Neural cell (in vitro differentiated cells): Measurements from ENCODE around the gene DENND4A. TPM values are rescaled to one million over a fixed set of nuclear protein-coding genes. Genes with fewer than 3 reads are reported as not detected.

Experiments
- H2AFZ ChIP-seq: fragments of 200-600, 300-800 bp; sonication (generic), shearing (Covaris generic); 2 replicates; pipeline ENCODE4 v1.6.0; 2014; ENCODE audit warnings: low read depth, mild to moderate bottlenecking, antibody characterized with exemption, low read length, moderate library complexity
- H3F3A ChIP-seq: fragments of 200-600 bp; shearing (Covaris generic); 2 replicates; pipeline ENCODE4 v1.6.1; 2016; ENCODE audit warnings: mild to moderate bottlenecking, moderate library complexity, mixed read lengths, antibody characterized with exemption, low read length; ENCODE audit not compliant: insufficient read depth, poor library complexity, severe bottlenecking
- H3K27ac ChIP-seq: fragments of 200-600, 300-800 bp; sonication (generic), shearing (Covaris generic); 2 replicates; pipeline ENCODE4 v1.5.1; 2014; ENCODE audit warnings: mild to moderate bottlenecking, low read length, moderate library complexity
- H3K27me3 ChIP-seq: fragments of 300-800, 200-600 bp; sonication (generic), shearing (Covaris generic); 2 replicates; pipeline ENCODE4 v1.6.0; 2014; ENCODE audit warnings: mild to moderate bottlenecking, low read depth, low read length, moderate library complexity; ENCODE audit not compliant: insufficient read depth
- H3K36me3 ChIP-seq: fragments of 300-800, 200-600 bp; sonication (generic), shearing (Covaris generic); 2 replicates; pipeline ENCODE4 v1.5.1; 2014; ENCODE audit warnings: mild to moderate bottlenecking, antibody characterized with exemption, low read length, moderate library complexity; ENCODE audit not compliant: insufficient read depth
- H3K4me2 ChIP-seq: fragments of 300-800, 200-600 bp; sonication (generic), shearing (Covaris generic); 2 replicates; pipeline ENCODE4 v1.6.0; 2014; ENCODE audit warnings: mild to moderate bottlenecking, low read length
- H3K4me3 ChIP-seq: fragments of 300-800, 200-600 bp; sonication (generic), shearing (Covaris generic); 2 replicates; pipeline ENCODE4 v1.5.1; 2014; ENCODE audit warnings: mild to moderate bottlenecking, low read length, moderate library complexity
- H3K79me2 ChIP-seq: fragments of 200-600 bp; shearing (Covaris generic); replicated peaks from 2 replicates; pipeline ENCODE4 v1.6.0; 2014; ENCODE audit warnings: mild to moderate bottlenecking, low read length, moderate library complexity; ENCODE audit not compliant: insufficient read depth
- H3K9ac ChIP-seq: fragments of 300-800, 200-600 bp; sonication (generic), shearing (Covaris generic); 2 replicates; pipeline ENCODE4 v1.6.1; 2016; ENCODE audit warnings: mild to moderate bottlenecking, low read length, mixed read lengths
- H3K9me2 ChIP-seq: fragments of 200-600 bp; shearing (Covaris generic); 2 replicates; pipeline ENCODE4 v1.6.1; 2016; ENCODE audit warnings: mild to moderate bottlenecking, low read length, mixed read lengths; ENCODE audit not compliant: insufficient read depth
- H3K9me3 ChIP-seq: fragments of 200-600, 300-800 bp; sonication (generic), shearing (Covaris generic); 2 replicates; pipeline ENCODE4 v1.6.1; 2016; ENCODE audit warnings: mild to moderate bottlenecking, mixed run types, low read length, moderate library complexity, mixed read lengths
- H4K20me1 ChIP-seq: fragments of 200-600 bp; shearing (Covaris generic); 2 replicates; pipeline ENCODE4 v1.6.1; 2016; ENCODE audit warnings: mild to moderate bottlenecking, mixed run types; ENCODE audit not compliant: insufficient read depth
- CTCF ChIP-seq: fragments of 450-650 bp; IDR thresholded peaks from 2 replicates; pipeline ENCODE4 v1.5.1; 2014; ENCODE audit warnings: antibody characterized with exemption, mild to moderate bottlenecking, moderate library complexity; ENCODE audit not compliant: poor library complexity, severe bottlenecking
- EP300 ChIP-seq: fragments of 450-650 bp; conservative IDR thresholded peaks from 2 replicates; pipeline ENCODE4 v1.6.1; 2014; ENCODE audit warnings: antibody characterized with exemption, mild to moderate bottlenecking, moderate library complexity; ENCODE audit not compliant: poor library complexity, severe bottlenecking
- EZH2 ChIP-seq: fragments of 200-600, 300-800 bp; shearing (Covaris generic), sonication (generic); IDR thresholded peaks from 2 replicates; pipeline ENCODE4 v1.6.1; 2014; ENCODE audit warnings: antibody characterized with exemption, low read length, borderline replicate concordance, mild to moderate bottlenecking; ENCODE audit not compliant: insufficient read depth, poor library complexity, severe bottlenecking
- MXI1 ChIP-seq: fragments of 450-650 bp; conservative IDR thresholded peaks from 2 replicates; pipeline ENCODE4 v1.6.1; 2014; ENCODE audit warnings: antibody characterized with exemption, mild to moderate bottlenecking; ENCODE audit not compliant: poor library complexity, severe bottlenecking
- POLR2AphosphoS5 ChIP-seq: IDR thresholded peaks from 2 replicates; pipeline ENCODE4 v1.6.1; 2012
- RAD21 ChIP-seq: fragments of 450-650 bp; conservative IDR thresholded peaks from 2 replicates; pipeline ENCODE4 v1.6.1; 2014; ENCODE audit warnings: antibody characterized with exemption, mild to moderate bottlenecking, moderate library complexity
- REST ChIP-seq: IDR thresholded peaks from 2 replicates; pipeline ENCODE4 v1.6.1; 2012; ENCODE audit warnings: borderline replicate concordance
- SMC3 ChIP-seq: fragments of 450-650 bp; conservative IDR thresholded peaks from 2 replicates; pipeline ENCODE4 v1.6.1; 2014; ENCODE audit warnings: antibody characterized with exemption, mild to moderate bottlenecking, moderate library complexity; ENCODE audit not compliant: poor library complexity
- TAF1 ChIP-seq: IDR thresholded peaks from 2 replicates; pipeline ENCODE4 v1.6.1; 2012; ENCODE audit warnings: low read depth
- polyA plus RNA-seq: library from polyadenylated mRNA; depleted of rRNA; stranded (reverse); fragments of >200 nt; gene quantifications from 2 replicates; pipeline ENCODE4 v1.2.3, GENCODE V29; 2014

The DENND4A gene
- polyA plus RNA-seq, 1 donor from 2014 or later = 7.5 TPM

GRCh38 chr15:65620833-65621232 is 171.3 kb downstream of the DENND4A start:
- no peak overlapping the region for H3K27ac ChIP-seq
- no peak overlapping the region for H3K9ac ChIP-seq
- no peak overlapping the region for H2AFZ ChIP-seq
- H3K79me2 ChIP-seq = no peaks in the 10 kb centered on the region
- H3K36me3 ChIP-seq = no peaks in the 10 kb centered on the region
- H3K4me3 ChIP-seq = no peak overlapping the region
- H3K9me2 ChIP-seq = no peaks in the 10 kb centered on the region
- H3F3A ChIP-seq = no peaks in the 10 kb centered on the region
- TF ChIP-seq POLR2AphosphoS5 (no peak), MXI1 (no peak), EZH2 (no peak), TAF1 (no peak), RAD21 (no peak), SMC3 (no peak), REST (no peak), CTCF (no peak), EP300 (no peak)
- no peaks in the 10 kb centered on the region for H3K27me3 ChIP-seq
- H3K9me3 ChIP-seq = no peaks in the 10 kb centered on the region
- no peak overlapping the region for H3K4me2 ChIP-seq
- H4K20me1 ChIP-seq = no peaks in the 10 kb centered on the region

GRCh38 chr15:65619626-65620290 is 172.3 kb downstream of the DENND4A start:
- no peak overlapping the region for H3K27ac ChIP-seq
- no peaks in the 10 kb centered on the region for H3K79me2 ChIP-seq
- no peaks in the 10 kb centered on the region for H3K36me3 ChIP-seq
- H3K9me3 ChIP-seq = no peaks in the 10 kb centered on the region
- H3K4me3 ChIP-seq = no peak overlapping the region
- H3F3A ChIP-seq = no peaks in the 10 kb centered on the region
- TF ChIP-seq REST (no peak), EP300 (no peak), SMC3 (no peak), MXI1 (no peak), EZH2 (no peak), POLR2AphosphoS5 (no peak), CTCF (no peak), TAF1 (no peak)
- H2AFZ ChIP-seq = no peak overlapping the region
- H3K9ac ChIP-seq = no peak overlapping the region
- no peak overlapping the region for H3K4me2 ChIP-seq
- no peaks in the 10 kb centered on the region for H3K9me2 ChIP-seq
- no peaks in the 10 kb centered on the region for H4K20me1 ChIP-seq
- no peaks in the 10 kb centered on the region for H3K27me3 ChIP-seq
